ENCODE measurements around the gene SEMA5B. TPM values are rescaled to one million over a fixed set of nuclear protein-coding genes. Genes with fewer than 3 reads are reported as not detected.

SEMA5B gene
- total RNA-seq, 1 experiment from 2014 or later: 1.0 TPM

- TF ChIP-seq CTCF (IDR thresholded peaks at IDR 0.05; ENCODE audit: insufficient read depth in 1 of 2, low read depth in 1 of 2, low read length in 1 of 2, severe bottlenecking in 1 of 2, unreplicated experiment in 1 of 2): no peak
- peak in 1 of 2 experiments; percentile 34 for DNase-seq
- H3K9me3 ChIP-seq: no peaks in the 10 kb centered on the region
- H3K4me1 Mint-ChIP-seq (ENCODE audit: low read depth, unreplicated experiment): peaks cover 6% of the 10 kb centered on the region
- CTCF ChIA-PET: interaction anchor here (0.6 to 1.4 kb wide), 2 partner anchors 151 to 165 kb away, joined by 4 to 5 read pairs; partner anchors contain the start of gene SEC22A
- H3K36me3 Mint-ChIP-seq (ENCODE audit: insufficient read depth, unreplicated experiment): no peaks in the 10 kb centered on the region
- H3K4me1 ChIP-seq: peaks cover 18% of the 10 kb centered on the region
- no peaks in the 10 kb centered on the region for H3K27me3 Mint-ChIP-seq (ENCODE audit: insufficient read depth, unreplicated experiment)
- H3K4me3 ChIP-seq (ENCODE audit: low read depth, low read length): no peak overlapping the region
- intact Hi-C loops (cut with micrococcal nuclease; ENCODE audit: unreplicated experiment): no loop called here
- H3K4me3 Mint-ChIP-seq (ENCODE audit: unreplicated experiment): no peak overlapping the region
- no TSS peak for BruUV-seq (replicated peaks)
- H3K9me3 Mint-ChIP-seq (ENCODE audit: unreplicated experiment): no peaks in the 10 kb centered on the region
- POLR2A ChIA-PET: no interaction called here
- H3K27ac Mint-ChIP-seq (ENCODE audit: unreplicated experiment): peak overlapping the region; percentile 36
- no peaks in the 10 kb centered on the region for H3K36me3 ChIP-seq (ENCODE audit: control insufficient read depth, insufficient read depth, low read length)
- no peaks in the 10 kb centered on the region for H3K27me3 ChIP-seq (replicated peaks; ENCODE audit: control insufficient read depth, insufficient read depth, low read length)
Measured at GRCh38 chr3:123050666-123051065, 23.1 kb upstream of the SEMA5B start.

GRCh38 chr3:123048480-123049237 lies 21.1 kb upstream of the SEMA5B start:
- Histone ChIP-seq H3K4me3 (ENCODE audit: low read depth, low read length) (no peak overlapping the region), H3K36me3 (ENCODE audit: control insufficient read depth, insufficient read depth, low read length) (no peaks in the 10 kb centered on the region), H3K27me3 (replicated peaks; ENCODE audit: control insufficient read depth, insufficient read depth, low read length) (no peaks in the 10 kb centered on the region), H3K4me1 (peaks cover 18% of the 10 kb centered on the region), H3K9me3 (no peaks in the 10 kb centered on the region)
- no peaks in the 10 kb centered on the region for H3K36me3 Mint-ChIP-seq (ENCODE audit: insufficient read depth, unreplicated experiment)
- H3K9me3 Mint-ChIP-seq (ENCODE audit: unreplicated experiment): no peaks in the 10 kb centered on the region
- no peak overlapping the region for H3K27ac Mint-ChIP-seq (ENCODE audit: unreplicated experiment)
- no peak for TF ChIP-seq CTCF (IDR thresholded peaks at IDR 0.05; ENCODE audit: insufficient read depth in 1 of 2, low read depth in 1 of 2, low read length in 1 of 2, severe bottlenecking in 1 of 2, unreplicated experiment in 1 of 2)
- intact Hi-C loops (cut with micrococcal nuclease; ENCODE audit: unreplicated experiment): no loop called here
- ChIA-PET CTCF (interaction anchor here (1.0 kb wide), 1 partner anchor 20 kb away, joined by 3 read pairs; no protein-coding TSS in a partner anchor), POLR2A (no interaction called here)
- DNase-seq: no peak
- peaks cover 6% of the 10 kb centered on the region for H3K4me1 Mint-ChIP-seq (ENCODE audit: low read depth, unreplicated experiment)
- BruUV-seq (replicated peaks): no TSS peak
- no peaks in the 10 kb centered on the region for H3K27me3 Mint-ChIP-seq (ENCODE audit: insufficient read depth, unreplicated experiment)
- H3K4me3 Mint-ChIP-seq (ENCODE audit: unreplicated experiment): no peak overlapping the region

GRCh38 chr3:123047062-123047319 lies 19.4 kb upstream of the SEMA5B start:
- H3K4me1 Mint-ChIP-seq (ENCODE audit: low read depth, unreplicated experiment): no peaks in the 10 kb centered on the region
- CTCF ChIA-PET: no interaction called here

More at GRCh38 chr3:123047062-123047319, 19.4 kb upstream of the SEMA5B start:
- H3K27ac Mint-ChIP-seq (ENCODE audit: unreplicated experiment): no peak overlapping the region
- no peak overlapping the region for H3K4me3 Mint-ChIP-seq (ENCODE audit: unreplicated experiment)
- no peaks in the 10 kb centered on the region for H3K9me3 ChIP-seq
- DNase-seq: no peak
- POLR2A ChIA-PET: no interaction called here
- no peaks in the 10 kb centered on the region for H3K27me3 ChIP-seq (replicated peaks; ENCODE audit: control insufficient read depth, insufficient read depth, low read length)
- H3K36me3 ChIP-seq (ENCODE audit: control insufficient read depth, insufficient read depth, low read length): no peaks in the 10 kb centered on the region
- H3K4me1 ChIP-seq: peaks cover 6% of the 10 kb centered on the region
- no peaks in the 10 kb centered on the region for H3K27me3 Mint-ChIP-seq (ENCODE audit: insufficient read depth, unreplicated experiment)
- TF ChIP-seq CTCF (IDR thresholded peaks at IDR 0.05; ENCODE audit: insufficient read depth in 1 of 2, low read depth in 1 of 2, low read length in 1 of 2, severe bottlenecking in 1 of 2, unreplicated experiment in 1 of 2): no peak
- no peaks in the 10 kb centered on the region for H3K9me3 Mint-ChIP-seq (ENCODE audit: unreplicated experiment)
- intact Hi-C loops (cut with micrococcal nuclease; ENCODE audit: unreplicated experiment): no loop called here
- no TSS peak for BruUV-seq (replicated peaks)
- H3K4me3 ChIP-seq (ENCODE audit: low read depth, low read length): no peak overlapping the region
- no peaks in the 10 kb centered on the region for H3K36me3 Mint-ChIP-seq (ENCODE audit: insufficient read depth, unreplicated experiment)

Data from Caco-2 (cell line).